Activated CD4-positive, alpha-beta T cell treated with anti-CD3 and anti-CD28 coated beads for 36 hours (primary cell): ENCODE results near the gene CCNQ. TPM values are rescaled to one million over a fixed set of nuclear protein-coding genes. Genes with fewer than 3 reads are reported as not detected.
A peak's percentile ranks its signal among the peaks of the same experiment; 100 is the strongest.

Source experiments
- ATAC-seq: fragments of 200-7000 bp; cut with Tn5 transposase; one replicate; pipeline ENCODE4 v1.10.0; 2021; ENCODE audit warnings: mild to moderate bottlenecking, moderate library complexity
- CTCF ChIA-PET: fragments of 350-600 bp; sonication (Branson Sonifier 250); formaldehyde crosslinking; loops from one replicate; lab custom pipeline; 2021; ENCODE audit warnings: antibody characterized with exemption; lab: Charles Lee
- POLR2A ChIA-PET: fragments of 350-600 bp; sonication (Branson Sonifier 250); formaldehyde crosslinking; loops from one replicate; lab custom pipeline; 2021; ENCODE audit warnings: antibody characterized with exemption, inconsistent platforms; lab: Charles Lee
- DNase-seq: peaks from one replicate; pipeline ENCODE4 v3.0.0-alpha.2; 2020
- H3K27ac Mint-ChIP-seq: one replicate; pipeline ENCODE4 v1.8.0; 2021; ENCODE audit warnings: mixed read lengths
- H3K27me3 Mint-ChIP-seq: one replicate; pipeline ENCODE4 v1.8.0; 2021; ENCODE audit warnings: mixed read lengths
- H3K36me3 Mint-ChIP-seq: one replicate; pipeline ENCODE4 v1.8.0; 2021; ENCODE audit warnings: low read depth, mixed read lengths
- H3K4me1 Mint-ChIP-seq: one replicate; pipeline ENCODE4 v1.8.0; 2021; ENCODE audit warnings: mixed read lengths
- H3K4me3 Mint-ChIP-seq: one replicate; pipeline ENCODE4 v1.8.0; 2021; ENCODE audit warnings: mild to moderate bottlenecking, moderate library complexity, mixed read lengths
- H3K9me3 Mint-ChIP-seq: one replicate; pipeline ENCODE4 v1.8.0; 2021; ENCODE audit warnings: low read depth, mixed read lengths
- intact Hi-C, 2 experiments: fragments of 100-400 bp; cut with DNase I in 1 of 2; cut with micrococcal nuclease in 1 of 2; formaldehyde crosslinking; loops; one replicate each; pipeline versions ENCODE4 v1.14.2 to v1.15.1; 2022 to 2024; cut with DNase I, micrococcal nuclease
- total RNA-seq, 2 experiments: library from RNA; stranded (reverse); gene quantifications; one replicate each; pipeline ENCODE4 v1.2.3, GENCODE V29; 2021

The CCNQ gene
- total RNA-seq, result 10 to 100 TPM; 13.9 to 14.7 TPM

- ChIA-PET POLR2A (interaction anchor here (0.6 to 1.2 kb wide), 3 partner anchors 11 to 133 kb away, joined by 5 read pairs; no protein-coding TSS in a partner anchor), CTCF (interaction anchor here (0.7 to 3.0 kb wide), 2 partner anchors 10 to 46 kb away, joined by 3 to 18 read pairs; no protein-coding TSS in a partner anchor)
- peaks cover 9% of the 10 kb centered on the region for H3K36me3 Mint-ChIP-seq
- ATAC-seq (peak; percentile 66), DNase-seq (peak; percentile 45)
- peak within 1 kb of the TSS; percentile 81 for H3K4me3 Mint-ChIP-seq
- no peaks in the 10 kb centered on the region for H3K9me3 Mint-ChIP-seq
- H3K27ac Mint-ChIP-seq, result peak within 1 kb of the TSS; percentile 72
- intact Hi-C loops, result loop anchor here in 1 of 2 experiments (1.0 to 5.0 kb wide), 9 partner anchors 11 to 640 kb away; partner anchors contain the start of genes ABCD1, BCAP31, HAUS7 and HCFC1
- H3K4me1 Mint-ChIP-seq, result peaks cover 35% of the 10 kb centered on the region
- H3K27me3 Mint-ChIP-seq, result no peaks in the 10 kb centered on the region
These were observed at the start of gene CCNQ for GRCh38 chrX:153598541-153599191. Gene CCNQ (minus strand): TSS chrX:153599139. CDS start chrX:153599073, 66 bp downstream.

GRCh38 chrX:153647461-153648357 lies 48.8 kb upstream of the CCNQ start:
- DNase-seq (no peak), ATAC-seq (no peak)
- H3K9me3 Mint-ChIP-seq, result no peaks in the 10 kb centered on the region
- CTCF ChIA-PET, result interaction anchor here (1.0 to 3.4 kb wide), 4 partner anchors 10 to 108 kb away, joined by 4 to 12 read pairs (median 4); no protein-coding TSS in a partner anchor
- H3K4me3 Mint-ChIP-seq, result no peak overlapping the region
- H3K36me3 Mint-ChIP-seq, result no peaks in the 10 kb centered on the region
- peaks cover 27% of the 10 kb centered on the region for H3K27me3 Mint-ChIP-seq
- intact Hi-C loops, result loop anchor here (2.0 to 5.0 kb wide), 4 partner anchors 37 to 705 kb away; no protein-coding TSS in a partner anchor
- H3K27ac Mint-ChIP-seq, result no peak overlapping the region
- H3K4me1 Mint-ChIP-seq, result peaks cover 6% of the 10 kb centered on the region
- POLR2A ChIA-PET, result no interaction called here

- Mint-ChIP-seq H3K27ac (no peak within 1 kb of the TSS), H3K27me3 (peaks cover 29% of the 10 kb centered on the region), H3K9me3 (no peaks in the 10 kb centered on the region), H3K36me3 (no peaks in the 10 kb centered on the region), H3K4me3 (no peak within 1 kb of the TSS), H3K4me1 (peaks cover 8% of the 10 kb centered on the region)
- intact Hi-C loops, result loop anchor here (2.0 to 5.0 kb wide), 4 partner anchors 36 to 704 kb away; no protein-coding TSS in a partner anchor
- ATAC-seq, result no peak
- POLR2A ChIA-PET, result interaction anchor here (0.6 kb wide), 1 partner anchor 37 kb away, joined by 3 read pairs; no protein-coding TSS in a partner anchor
- DNase-seq, result no peak
- CTCF ChIA-PET, result interaction anchor here (0.7 to 3.4 kb wide), 9 partner anchors 9 to 199 kb away, joined by 3 to 12 read pairs (median 4); no protein-coding TSS in a partner anchor
These were observed 47.9 kb upstream of the CCNQ start, which contains the start of gene DUSP9 for GRCh38 chrX:153646620-153647373. Gene DUSP9 (plus strand): TSS chrX:153647203. CDS start chrX:153647954, 751 bp downstream.

- no peak overlapping the region for H3K27ac Mint-ChIP-seq
- intact Hi-C loops, result loop anchor here (2.0 to 5.0 kb wide), 4 partner anchors 35 to 704 kb away; no protein-coding TSS in a partner anchor
- H3K9me3 Mint-ChIP-seq, result no peaks in the 10 kb centered on the region
- POLR2A ChIA-PET, result no interaction called here
- ATAC-seq (no peak), DNase-seq (no peak)
- H3K27me3 Mint-ChIP-seq, result peaks cover 33% of the 10 kb centered on the region
- CTCF ChIA-PET, result interaction anchor here (1.2 to 1.7 kb wide), 6 partner anchors 10 to 91 kb away, joined by 3 to 7 read pairs (median 4); no protein-coding TSS in a partner anchor
- H3K4me1 Mint-ChIP-seq, result peaks cover 12% of the 10 kb centered on the region
- H3K36me3 Mint-ChIP-seq, result no peaks in the 10 kb centered on the region
- H3K4me3 Mint-ChIP-seq, result no peak overlapping the region
These were observed 47.1 kb upstream of the CCNQ start for GRCh38 chrX:153645921-153646488.

GRCh38 chrX:153645151-153645550 lies 46.2 kb upstream of the CCNQ start:
- CTCF ChIA-PET, result interaction anchor here (0.8 to 1.7 kb wide), 6 partner anchors 14 to 81 kb away, joined by 3 to 12 read pairs (median 4); partner anchors contain the start of gene CCNQ
- no peak for DNase-seq
- H3K9me3 Mint-ChIP-seq, result no peaks in the 10 kb centered on the region
- H3K4me1 Mint-ChIP-seq, result peaks cover 12% of the 10 kb centered on the region
- no peak overlapping the region for H3K4me3 Mint-ChIP-seq
- H3K27me3 Mint-ChIP-seq, result peaks cover 35% of the 10 kb centered on the region
- POLR2A ChIA-PET, result no interaction called here
- no peak for ATAC-seq
- no peak overlapping the region for H3K27ac Mint-ChIP-seq
- intact Hi-C loops, result loop anchor here (5.0 kb wide), 3 partner anchors 38 to 703 kb away; no protein-coding TSS in a partner anchor
- no peaks in the 10 kb centered on the region for H3K36me3 Mint-ChIP-seq

GRCh38 chrX:153644356-153645125 lies 45.6 kb upstream of the CCNQ start:
- POLR2A ChIA-PET, result interaction anchor here (0.7 kb wide), 1 partner anchor 60 kb away, joined by 3 read pairs; no protein-coding TSS in a partner anchor
- no peak for DNase-seq

GRCh38 chrX:153643431-153644351 lies 44.8 kb upstream of the CCNQ start:
- Mint-ChIP-seq H3K4me3 (no peak overlapping the region), H3K27me3 (peaks cover 33% of the 10 kb centered on the region), H3K4me1 (peaks cover 12% of the 10 kb centered on the region), H3K36me3 (no peaks in the 10 kb centered on the region), H3K27ac (no peak overlapping the region), H3K9me3 (no peaks in the 10 kb centered on the region)
- intact Hi-C loops, result no loop called here
- CTCF ChIA-PET, result interaction anchor here (1.0 to 1.5 kb wide), 3 partner anchors 13 to 36 kb away, joined by 3 to 12 read pairs (median 4); no protein-coding TSS in a partner anchor
- POLR2A ChIA-PET, result no interaction called here
- no peak for ATAC-seq
- DNase-seq, result no peak

More at GRCh38 chrX:153644356-153645125, 45.6 kb upstream of the CCNQ start:
- H3K27me3 Mint-ChIP-seq, result peaks cover 35% of the 10 kb centered on the region
- H3K4me1 Mint-ChIP-seq, result peaks cover 12% of the 10 kb centered on the region
- H3K4me3 Mint-ChIP-seq, result no peak overlapping the region
- no peak for ATAC-seq
- H3K9me3 Mint-ChIP-seq, result no peaks in the 10 kb centered on the region
- H3K36me3 Mint-ChIP-seq, result no peaks in the 10 kb centered on the region
- H3K27ac Mint-ChIP-seq, result no peak overlapping the region
- intact Hi-C loops, result loop anchor here (5.0 kb wide), 3 partner anchors 37 to 702 kb away; no protein-coding TSS in a partner anchor
- CTCF ChIA-PET, result interaction anchor here (0.8 to 1.7 kb wide), 6 partner anchors 13 to 80 kb away, joined by 3 to 12 read pairs (median 4); partner anchors contain the start of gene CCNQ

GRCh38 chrX:153642655-153643430 lies 43.9 kb upstream of the CCNQ start:
- DNase-seq (no peak), ATAC-seq (no peak)
- intact Hi-C loops, result no loop called here
- CTCF ChIA-PET, result interaction anchor here (1.1 kb wide), 1 partner anchor 13 kb away, joined by 3 read pairs; no protein-coding TSS in a partner anchor
- H3K27ac Mint-ChIP-seq, result no peak overlapping the region
- H3K36me3 Mint-ChIP-seq, result no peaks in the 10 kb centered on the region
- peak overlapping the region; percentile 35 for H3K4me3 Mint-ChIP-seq
- peaks cover 12% of the 10 kb centered on the region for H3K4me1 Mint-ChIP-seq
- H3K9me3 Mint-ChIP-seq, result no peaks in the 10 kb centered on the region
- peaks cover 30% of the 10 kb centered on the region for H3K27me3 Mint-ChIP-seq
- POLR2A ChIA-PET, result no interaction called here
